ENCODE data around the gene SNX22. TPM values are rescaled to one million over a fixed set of nuclear protein-coding genes. Genes with fewer than 3 reads are reported as not detected.
"Not testable (repeated sequence)": the region's sequence is repeated elsewhere in the genome, so short reads cannot be mapped to it uniquely, and the experiment has no call there.

The SNX22 gene
- 0.23 and 0.34 TPM in 2 replicates for total RNA-seq

DNA sequence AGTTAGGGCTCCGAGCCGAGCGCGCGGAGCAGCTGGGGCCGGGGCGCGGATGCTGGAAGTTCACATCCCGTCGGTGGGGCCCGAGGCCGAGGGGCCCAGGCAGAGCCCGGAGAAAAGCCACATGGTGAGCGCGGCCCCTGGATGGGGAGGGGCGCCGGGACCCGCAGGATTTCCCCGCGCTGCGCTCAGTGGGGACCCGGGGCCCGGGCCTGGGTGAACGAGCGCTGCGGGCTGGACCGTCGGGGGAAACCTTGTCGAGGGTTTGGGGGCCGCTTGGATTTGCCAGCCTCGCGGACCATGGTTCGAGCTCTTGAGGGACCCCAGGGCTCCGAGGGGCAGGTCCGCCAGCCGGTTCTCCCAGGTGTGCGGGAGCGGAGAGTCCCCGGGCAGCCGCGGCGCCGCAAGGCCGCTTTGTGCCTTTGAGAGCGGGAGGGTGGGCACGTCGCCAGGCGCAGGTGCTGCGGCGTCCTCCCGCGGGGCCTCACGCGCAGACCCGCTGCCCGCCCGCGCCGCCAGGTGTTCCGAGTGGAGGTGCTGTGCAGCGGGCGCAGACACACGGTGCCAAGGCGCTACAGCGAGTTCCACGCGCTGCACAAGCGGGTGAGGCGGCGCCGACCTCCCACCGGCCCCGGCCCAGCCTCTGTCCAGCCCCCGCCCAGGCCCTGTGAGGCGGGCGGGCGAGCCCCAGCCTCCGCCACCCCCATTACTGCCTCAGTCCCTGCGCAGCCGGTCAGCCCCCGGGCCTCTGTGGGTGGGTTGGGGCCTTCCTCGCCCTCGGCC, at the start of gene SNX22:
Gene SNX22, plus strand, starts transcription at position 5 of the 780 bp plus-strand sequence. Its CDS starts 45 bp downstream, at position 50.
- DNase-seq = no peak

DNA sequence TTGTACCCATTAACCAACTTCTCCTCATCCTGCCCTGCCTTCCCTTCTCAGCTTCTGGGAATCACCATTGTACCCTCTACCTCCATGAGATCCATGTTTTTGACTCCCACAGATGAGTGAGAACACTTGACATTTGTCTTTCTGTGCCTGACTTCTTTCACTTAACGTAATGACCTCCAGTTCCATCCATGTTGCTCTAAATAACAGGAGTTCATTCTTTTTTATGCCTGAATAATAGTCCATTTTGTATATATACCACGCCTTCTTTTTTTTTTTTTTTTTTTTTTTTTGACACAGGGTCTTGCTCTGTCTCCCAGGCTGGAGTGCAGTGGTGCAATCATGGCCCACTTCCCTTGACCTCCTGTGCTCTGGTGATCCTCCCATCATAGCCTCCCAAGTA, 49.0 kb upstream of the SNX22 start:
- DNase-seq = no peak

DNA sequence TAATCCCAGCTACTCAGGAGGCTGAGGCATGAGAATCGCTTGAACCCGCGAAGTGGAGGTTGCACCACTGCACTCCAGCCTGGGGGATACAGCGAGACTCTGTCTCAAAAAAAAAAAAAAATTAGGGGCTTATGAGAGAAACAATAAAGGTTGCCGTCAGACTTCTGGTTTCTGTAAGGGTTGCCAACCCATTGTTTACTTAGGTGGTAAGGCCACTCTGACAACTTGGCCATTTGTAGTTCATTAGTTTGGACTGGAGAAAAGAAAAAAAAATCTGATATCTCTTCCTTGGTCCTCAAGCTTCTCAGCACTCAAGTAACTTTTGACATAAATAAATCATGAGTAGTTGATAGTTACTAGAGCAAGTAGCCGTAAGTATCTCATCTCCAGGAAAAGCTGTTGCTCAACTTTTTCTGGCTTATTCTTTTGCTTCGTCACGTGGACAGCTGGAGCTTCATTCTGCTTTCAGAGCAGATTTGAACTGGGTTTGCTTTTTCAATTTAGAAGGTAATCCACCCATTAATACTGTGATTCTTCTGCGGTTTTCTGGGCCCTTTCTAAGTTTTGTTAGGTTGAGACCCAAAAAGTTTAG, 46.3 kb upstream of the SNX22 start:
- peak; percentile 51 for DNase-seq

DNA sequence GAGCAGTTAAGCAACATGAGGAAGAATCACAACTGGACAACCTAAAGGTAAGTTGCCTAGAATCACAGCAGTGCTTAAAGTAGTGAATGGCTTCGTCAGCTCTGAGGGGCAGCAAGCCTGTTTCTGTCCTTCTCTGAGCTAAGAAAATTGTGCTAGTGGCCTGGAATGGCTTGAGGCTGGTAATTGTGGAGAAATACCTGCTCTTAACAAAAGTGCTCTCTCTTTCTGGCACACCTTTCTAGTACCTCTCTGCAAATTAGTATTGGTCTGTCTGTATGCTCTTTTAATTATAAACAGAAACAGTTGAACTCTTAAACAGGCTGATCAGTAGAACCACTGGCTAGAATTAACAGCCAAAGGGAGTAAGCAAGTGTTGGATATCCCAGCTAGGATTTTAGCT, 44.2 kb upstream of the SNX22 start:
- no peak for DNase-seq

DNA sequence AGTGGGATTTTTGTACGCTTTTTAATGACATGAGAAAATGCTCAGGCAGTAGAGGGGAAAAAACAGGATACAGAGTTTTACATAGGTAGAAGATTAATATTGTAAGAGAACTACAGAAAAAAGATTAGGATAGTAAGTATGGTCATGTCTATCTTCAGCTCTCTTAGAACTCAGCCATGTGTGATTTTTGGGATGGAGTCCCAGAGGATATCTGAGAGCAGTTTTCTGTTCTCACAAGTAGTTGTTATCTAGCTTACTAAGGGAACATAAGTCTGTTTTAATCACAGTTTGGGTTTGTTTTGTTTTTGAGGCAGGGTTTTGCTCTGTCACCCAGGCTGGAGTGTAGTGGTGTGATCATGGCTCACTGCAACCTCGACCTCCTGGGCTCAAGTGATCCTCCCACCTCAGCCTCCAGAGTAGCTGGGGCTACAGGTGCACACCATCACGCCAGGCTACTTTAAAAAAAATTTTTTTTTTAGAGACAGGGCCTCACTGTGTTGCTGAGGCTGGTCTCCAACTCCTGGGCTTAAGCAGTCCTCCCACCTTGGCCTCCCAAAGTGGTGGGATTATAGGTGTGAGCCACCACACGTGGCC, 41.3 kb upstream of the SNX22 start:
- not testable (repeated sequence) for DNase-seq

DNA sequence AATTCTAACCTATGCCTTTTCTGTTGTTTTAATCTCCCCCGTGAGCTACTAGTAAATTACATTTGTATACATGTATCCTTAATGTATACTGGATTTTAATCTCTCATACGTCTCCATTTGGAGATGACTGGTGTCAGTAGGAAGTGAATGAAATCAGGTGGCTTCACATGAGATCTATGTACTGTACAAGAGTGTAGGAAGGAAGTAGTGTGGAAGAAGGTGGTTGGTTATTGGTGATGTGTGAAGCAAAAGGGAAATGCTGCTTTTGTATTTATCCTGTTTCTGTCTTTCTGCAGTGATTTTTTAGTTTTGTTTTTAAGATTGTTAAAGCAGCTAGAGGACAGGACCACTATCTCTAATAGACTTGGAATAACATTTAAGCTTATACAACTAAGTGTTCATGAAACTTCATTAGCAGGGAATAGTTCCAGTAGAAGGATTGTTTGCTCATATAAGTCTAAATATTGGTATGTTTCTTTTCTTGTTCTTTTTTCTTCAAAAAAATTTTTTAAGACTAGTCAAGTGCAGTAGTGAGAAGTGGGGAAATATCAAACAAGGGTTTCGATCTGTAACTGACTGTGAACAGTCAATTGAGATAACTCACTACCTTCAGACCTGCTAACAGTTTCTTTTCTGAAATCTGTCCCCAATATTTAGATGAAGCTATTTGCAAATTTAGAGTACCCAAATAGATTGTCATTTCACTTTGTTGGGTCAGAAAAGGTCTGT, 40.4 kb upstream of the SNX22 start:
- peak; percentile 13 for DNase-seq

DNA sequence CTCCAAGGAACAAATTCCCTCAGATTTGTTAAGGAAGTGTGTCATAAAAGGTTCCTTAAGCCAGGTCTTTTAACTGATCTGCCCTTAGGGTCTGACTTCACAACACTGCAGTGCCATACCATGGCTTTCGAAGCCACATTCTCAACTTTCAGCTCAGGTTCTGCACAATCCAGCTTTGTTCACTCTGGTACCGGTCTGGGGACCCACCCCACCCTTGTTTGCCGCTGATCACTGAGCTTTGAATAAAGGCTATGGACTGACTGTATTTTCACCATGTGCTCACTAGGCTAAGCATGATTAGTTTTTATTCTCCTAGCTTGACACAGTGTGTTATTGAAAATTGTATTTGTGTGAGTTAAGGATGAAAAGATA, 39.9 kb upstream of the SNX22 start:
- DNase-seq = peak; percentile 29

DNA sequence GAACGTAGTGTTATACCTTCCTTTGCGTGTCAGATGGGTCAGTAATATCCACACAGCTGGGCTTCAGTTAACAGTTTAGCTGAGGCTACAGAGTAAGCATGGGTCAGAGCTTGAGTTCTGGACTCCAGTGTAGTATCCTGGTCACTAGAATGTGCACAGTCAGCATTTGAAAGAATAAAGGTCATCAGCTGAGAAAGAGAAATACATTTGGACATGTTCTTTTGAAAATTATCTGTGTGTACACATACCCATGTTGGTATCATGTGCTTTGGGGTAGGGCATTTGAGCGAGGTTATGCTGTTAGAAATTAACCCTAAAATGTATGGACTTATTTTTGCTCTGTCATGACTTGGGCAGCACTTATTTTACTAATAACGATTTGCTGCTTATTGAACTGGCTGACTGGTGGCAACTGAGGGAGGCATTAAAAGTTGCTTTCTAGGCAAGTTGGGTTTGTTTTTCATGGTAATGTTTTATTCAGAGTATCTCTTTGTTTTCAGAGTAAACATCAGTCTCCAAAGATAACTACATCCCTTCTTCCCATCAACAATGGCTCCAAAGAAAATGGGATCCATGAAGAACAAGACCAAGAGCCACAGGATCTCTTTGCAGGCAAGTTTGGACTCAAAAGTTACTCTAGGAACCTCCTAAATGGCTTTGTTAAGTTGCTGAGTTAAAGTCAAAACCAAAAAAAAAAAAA, 39.3 kb upstream of the SNX22 start:
- DNase-seq = no peak

DNA sequence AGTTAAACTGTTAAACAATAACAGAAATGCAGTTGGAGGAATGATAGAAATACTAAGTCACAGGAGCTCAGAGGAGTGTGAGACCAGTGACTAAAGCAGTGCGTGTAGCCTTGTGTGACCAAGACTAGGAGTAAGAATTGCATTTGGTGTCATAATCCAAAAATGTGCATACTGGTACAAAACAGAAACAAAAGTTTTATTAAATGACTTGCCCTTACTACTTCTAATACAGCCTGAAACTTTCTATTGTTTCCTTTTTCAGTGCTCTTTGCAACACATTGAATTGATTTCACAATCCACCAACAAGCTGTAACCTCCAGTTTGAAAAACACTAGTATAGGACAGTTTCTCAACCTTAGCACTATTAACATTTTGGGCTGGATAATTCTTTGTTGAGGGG, 38.6 kb upstream of the SNX22 start:
- DNase-seq = no peak

DNA sequence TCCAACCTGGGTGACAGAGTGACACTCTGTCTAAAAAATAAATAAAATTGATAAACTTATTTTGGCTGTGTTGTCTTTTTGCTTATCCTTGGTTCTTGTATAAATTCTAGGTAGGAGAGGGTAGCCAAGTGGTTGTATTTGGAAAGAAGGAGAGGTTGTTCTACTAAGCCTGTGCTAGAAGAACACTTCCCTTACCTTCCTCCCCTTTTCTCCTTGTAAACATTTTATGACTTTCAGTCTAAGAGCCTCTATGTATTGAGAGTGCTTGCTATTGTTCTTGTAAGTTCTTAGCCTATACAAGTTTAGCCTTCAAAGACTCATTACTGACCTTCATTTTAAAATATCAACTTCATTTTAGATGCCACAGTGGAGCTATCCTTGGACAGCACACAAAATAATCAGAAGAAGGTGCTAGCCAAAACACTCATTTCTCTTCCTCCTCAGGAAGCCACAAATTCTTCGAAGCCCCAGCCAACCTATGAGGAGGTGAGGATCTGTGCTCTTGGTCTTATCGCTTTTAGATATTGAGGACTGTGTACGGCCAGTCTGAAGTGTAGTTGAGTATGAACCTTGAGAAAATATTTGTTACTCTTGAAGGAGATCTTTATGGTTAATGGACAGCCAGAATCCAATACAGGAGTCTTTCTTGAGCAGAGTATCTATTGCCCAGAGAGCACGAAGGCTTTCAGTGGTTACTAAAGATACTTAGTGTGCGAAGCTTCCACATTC, 33.6 kb upstream of the SNX22 start:
- no peak for DNase-seq

DNA sequence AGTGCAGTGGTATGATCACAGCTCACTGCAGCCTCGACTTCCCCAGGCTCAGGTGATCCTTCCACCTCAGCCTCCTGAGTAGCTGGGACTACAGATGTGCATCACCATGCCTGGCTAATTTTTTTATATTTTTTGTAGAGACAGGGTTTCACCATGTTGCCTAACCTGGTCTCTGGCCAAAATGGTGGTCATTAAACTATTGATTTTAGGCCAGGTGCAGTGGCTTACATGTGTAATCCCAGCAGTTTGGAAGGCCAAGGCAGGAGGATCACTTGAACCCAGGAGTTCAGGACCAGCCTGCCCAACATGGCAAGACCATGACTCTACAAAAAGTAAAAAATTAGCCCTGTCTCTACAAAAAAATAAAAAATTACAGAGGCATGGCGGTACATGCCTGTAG, 31.2 kb upstream of the SNX22 start:
- not testable (repeated sequence) for DNase-seq

DNA sequence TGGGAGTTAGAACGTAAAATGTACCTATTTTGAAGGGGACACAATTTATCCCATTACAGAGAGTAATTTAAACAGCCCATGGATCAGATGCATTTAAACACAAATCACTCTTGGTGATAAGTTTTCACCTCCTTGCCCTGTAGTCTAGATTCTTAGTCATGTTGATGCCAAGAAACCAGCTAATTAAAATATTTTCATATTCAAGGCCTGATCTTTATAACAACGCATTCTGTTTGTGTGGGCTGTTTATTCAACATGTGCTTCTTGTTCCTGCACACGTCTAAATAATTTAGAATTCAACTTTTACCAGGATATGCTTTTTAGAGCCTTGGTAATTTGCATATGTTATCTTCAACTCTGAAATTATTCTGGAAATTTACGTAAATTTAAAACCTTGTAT, 29.9 kb upstream of the SNX22 start:
- no peak for DNase-seq

DNA sequence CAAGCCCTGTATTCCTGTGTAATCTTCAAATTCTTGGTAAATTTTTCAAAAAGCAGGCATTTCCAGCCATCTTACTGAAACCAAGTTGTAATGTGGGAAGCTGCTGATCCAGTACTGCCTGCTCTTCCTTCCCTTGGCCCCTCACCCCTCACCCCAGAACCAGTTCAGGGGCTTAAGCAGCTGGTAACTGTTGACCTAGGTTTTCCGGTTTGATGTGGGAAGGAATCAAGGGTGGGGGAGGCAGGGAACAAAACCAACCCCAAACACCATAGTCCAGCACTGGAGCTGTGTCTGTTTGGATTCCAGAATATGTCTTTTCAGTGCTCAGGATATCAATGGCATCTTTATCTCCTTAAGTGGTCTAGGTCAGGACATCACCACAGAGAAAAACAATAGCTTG, 29.1 kb upstream of the SNX22 start:
- no peak for DNase-seq

DNA sequence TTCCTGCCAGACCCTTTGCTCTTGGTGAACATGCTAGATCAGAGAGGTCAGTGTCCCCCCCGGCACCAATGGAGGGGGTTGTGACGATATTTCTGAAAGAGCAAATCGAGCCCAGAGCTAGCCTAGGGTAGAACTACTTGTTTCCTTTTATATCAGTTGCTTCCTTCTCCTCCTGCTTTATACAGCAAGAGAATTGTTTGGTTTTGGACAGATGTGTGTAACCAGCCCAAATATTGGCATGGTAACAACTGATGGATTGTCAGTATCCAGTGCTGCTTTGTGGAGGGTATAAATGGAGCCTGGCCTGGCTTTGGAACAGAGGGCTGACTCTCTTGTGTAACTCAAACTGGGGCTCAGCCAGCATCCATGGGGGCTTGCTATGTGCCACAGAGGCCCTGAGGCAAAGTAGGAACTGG, 28.6 kb upstream of the SNX22 start:
- no peak for DNase-seq

DNA sequence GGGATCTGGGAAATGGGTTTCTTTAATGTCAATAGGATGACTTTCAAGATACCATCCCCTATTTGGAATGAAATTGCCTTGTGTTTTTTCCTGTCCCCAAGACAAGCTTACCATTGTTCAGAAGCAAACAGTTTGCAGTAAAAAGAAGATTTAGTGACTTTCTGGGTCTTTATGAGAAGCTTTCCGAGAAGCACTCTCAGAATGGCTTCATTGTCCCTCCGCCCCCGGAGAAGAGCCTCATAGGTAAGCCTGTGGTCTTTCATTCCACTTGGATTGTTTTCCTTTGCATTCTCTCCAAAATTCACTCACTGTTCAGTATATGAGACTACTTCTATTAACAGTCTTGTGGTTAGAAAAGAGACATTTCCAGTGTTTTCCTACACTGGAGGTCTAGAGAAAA, 25.6 kb upstream of the SNX22 start:
- DNase-seq = no peak

DNA sequence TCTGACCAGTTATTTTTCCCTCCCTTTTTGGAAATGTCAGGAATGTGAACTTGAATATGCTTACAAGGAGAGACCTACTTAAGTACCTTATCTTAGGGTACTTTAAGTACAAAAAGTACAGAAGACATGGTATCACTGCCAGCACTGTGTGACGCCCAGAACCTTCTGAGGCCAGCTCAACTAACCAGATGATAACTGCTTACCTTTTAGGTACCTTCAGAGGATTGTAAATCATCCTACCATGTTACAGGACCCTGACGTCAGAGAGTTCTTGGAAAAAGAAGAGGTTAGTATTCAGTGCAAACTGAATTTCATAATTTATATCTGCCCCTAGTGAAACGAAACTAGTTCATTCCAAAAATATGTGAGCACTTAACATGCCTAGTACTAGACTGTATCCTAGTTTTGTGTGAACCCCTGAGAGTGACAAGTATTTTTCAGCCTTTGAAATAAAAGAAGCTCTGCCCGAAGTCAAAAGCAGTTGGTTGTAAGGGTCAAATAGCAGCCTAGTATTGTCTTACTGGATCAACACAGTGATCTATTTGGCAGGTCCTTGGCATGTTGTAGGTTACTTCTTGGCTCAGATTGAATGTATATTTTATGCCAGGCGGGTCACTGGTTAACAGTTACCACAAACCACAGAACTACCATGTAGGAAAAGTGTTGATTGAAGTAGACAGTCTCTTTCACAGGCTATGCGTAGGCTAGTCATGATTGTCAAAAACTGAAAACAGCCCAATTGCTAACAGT, 23.8 kb upstream of the SNX22 start:
- no peak for DNase-seq

DNA sequence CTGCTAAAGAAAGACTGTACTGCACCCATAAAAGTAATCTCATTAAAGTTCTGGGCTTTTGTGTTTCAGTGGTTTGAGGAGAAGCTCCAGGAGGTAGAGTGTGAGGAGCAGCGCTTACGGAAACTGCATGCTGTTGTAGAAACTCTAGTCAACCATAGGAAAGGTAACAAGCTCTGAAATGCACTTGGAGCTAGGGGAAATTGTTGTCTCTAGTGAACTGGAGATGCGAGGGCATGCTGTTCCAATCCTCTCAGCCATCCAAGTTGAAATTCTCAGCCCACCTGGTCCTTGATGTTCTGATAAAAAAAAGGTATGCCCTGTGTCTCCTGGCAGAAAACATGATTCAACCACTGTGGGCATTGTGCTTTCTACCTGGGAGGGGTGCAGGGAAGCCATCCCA, 21.4 kb upstream of the SNX22 start:
- no peak for DNase-seq

DNA sequence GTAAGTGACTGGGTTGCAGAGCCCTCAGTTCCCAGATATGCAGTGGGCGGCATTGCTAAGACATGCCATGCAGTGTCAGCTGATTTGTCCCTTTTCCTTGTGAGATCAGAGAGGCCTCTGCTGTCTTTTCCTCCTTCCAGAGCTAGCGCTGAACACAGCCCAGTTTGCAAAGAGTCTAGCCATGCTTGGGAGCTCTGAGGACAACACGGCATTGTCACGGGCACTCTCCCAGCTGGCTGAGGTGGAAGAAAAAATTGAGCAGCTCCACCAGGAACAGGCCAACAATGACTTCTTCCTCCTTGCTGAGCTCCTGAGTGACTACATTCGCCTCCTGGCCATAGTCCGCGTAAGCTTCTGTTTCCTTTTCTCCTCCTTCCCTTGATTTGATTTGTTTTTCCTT, 20.0 kb upstream of the SNX22 start:
- DNase-seq = no peak

DNA sequence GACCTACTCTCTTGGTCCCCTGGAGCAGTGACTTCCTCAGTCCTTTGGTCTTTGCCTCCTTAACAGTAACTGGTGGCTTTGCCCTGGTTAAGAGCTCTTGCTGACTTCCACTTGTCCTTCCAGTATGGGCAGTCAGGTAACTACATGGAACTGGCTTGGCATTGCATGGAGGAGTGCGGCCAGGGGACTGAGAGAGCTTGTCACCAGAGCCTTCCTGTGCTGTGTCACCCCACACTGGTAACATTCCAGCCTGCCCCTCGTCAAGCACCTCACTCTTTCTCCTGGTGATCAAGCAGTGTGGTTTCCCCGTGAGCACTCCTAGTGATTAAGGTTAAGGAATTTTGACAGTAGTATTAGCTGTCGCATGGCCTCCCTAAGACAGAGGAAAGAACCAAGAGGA, 19.3 kb upstream of the SNX22 start:
- no peak for DNase-seq

DNA sequence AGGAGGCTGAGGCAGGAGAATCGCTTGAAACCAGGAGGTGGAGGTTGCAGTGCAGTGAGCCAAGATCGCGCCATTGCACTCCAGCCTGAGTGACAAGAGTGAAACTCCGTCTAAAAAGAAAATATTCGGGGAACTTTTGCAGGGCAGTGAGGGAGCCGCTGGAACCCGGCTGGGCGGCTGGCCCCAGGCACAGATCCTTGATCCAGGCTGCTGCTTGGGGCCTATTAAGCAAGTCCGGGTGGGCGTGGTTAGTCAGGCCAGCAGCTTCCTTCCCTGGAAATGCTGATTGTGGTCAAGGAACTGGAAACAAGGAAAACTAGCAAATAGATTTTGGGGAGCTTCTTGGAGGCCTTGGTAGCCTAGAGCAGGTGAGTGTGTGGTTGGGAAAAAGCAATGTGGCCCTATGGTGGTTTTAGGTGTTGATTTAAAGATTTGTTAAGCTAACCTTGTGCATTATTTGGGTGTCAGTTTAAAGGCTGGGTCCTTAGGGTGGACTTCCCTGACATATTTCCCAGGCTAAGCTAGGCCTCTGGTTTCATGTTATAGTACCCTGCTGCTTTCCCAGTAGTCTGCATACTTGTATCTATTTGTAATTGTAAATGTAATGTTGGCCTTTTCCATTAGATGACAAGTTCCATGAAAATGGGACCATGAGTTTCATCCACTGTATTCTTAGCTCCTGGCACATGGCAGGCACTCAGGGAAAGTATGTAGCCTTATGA, 17.7 kb upstream of the SNX22 start:
- no peak for DNase-seq

DNA sequence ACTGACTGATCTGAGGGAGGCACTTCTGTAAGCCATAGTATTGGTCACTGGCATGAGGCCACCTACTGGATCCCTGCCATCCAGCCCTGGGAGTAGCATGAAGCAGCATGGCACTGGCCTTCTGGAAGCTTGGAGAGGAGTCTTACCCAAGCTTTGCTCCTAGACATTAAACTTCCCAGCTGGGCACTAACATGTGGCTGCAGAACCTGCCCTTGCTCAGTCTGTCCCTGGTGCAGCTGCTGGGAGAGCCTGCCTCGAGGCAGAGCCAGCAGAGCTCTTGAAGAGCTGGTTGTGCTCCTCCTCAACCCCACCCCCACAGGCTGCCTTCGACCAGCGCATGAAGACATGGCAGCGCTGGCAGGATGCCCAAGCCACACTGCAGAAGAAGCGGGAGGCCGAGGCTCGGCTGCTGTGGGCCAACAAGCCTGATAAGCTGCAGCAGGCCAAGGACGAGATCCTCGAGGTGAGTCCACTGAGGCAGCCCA, 17.1 kb upstream of the SNX22 start:
- no peak for DNase-seq
